Eye (tissue), 1 donor: ENCODE data around the gene DCANP1.

ENCODE experiments used
- DNase-seq: peaks from one replicate; pipeline ENCODE4 v3.0.0-alpha.2; 2015

DCANP1 gene

DNA sequence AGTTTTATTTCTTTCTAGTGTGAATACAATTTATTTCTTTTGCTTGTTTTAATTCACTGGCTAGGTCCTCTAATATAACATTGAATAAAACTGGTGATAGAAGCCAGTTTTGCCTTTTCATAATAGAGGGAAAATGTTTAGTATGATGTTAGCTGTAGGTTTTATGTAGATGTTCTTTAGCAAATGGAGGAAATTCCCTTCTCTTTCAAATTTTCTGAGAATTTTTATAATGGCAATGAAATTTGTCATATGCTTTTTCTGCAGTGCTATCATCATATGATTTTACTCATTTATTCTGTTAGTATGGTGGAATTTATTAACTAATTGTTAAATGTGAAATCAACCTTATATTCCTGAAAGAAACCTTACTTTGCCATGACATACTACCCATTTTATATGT is 30.1 kb downstream of the DCANP1 start:
- DNase-seq: no peak

- no peak for DNase-seq
Observed at GRCh38 chr5:135405082-135405481, 42.1 kb downstream of the DCANP1 start.

DNA sequence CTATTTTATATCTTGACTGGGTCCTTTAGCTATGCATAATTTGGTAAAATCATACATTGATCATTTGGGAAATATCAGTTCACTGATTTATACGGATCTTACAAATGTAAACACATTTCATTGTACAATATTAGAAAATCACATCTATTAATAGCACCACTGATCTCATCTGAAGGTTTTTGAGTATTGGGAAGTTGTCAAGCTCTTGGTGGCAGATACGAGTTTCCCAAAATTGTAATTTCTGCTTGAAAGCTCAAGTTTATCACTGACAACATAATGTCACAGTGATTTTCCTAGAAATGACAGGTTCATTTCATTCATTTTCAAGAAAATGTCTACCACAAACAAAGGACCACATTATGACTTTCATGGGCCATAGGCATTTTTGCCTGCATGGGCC is 45.1 kb downstream of the DCANP1 start:
- peak; percentile 16 for DNase-seq

DNA sequence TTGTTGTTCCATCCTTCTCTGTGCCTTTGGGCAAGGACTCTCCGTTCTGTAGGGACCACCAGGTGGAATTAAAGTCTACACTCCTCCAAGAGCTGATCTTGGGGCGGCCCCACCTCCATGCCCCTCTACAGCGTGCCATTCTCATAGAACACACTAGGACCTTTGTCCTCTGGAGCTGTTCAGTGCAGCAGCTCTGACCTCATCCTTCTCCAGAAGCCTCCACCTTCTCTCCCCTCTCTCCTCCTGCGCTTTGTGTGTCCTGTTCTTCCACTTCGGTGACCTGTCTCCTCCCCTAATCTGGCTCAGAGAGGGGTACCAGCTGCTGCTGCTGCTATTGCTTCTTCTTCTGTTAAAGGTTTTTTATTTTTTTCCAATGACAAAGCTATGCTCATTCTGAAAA is 46.3 kb downstream of the DCANP1 start:
- DNase-seq: peak; percentile 92

GRCh38 chr5:135399794-135400542 is 47.2 kb downstream of the DCANP1 start:
- DNase-seq: peak; percentile 65

- DNase-seq: peak; percentile 95
Observed at GRCh38 chr5:135398855-135399793, 48.0 kb downstream of the DCANP1 start, which contains the start of gene MACROH2A1. TSS of gene MACROH2A1 (minus strand) at chr5:135399231. CDS start at chr5:135389093, 10,138 bp downstream.

DNA sequence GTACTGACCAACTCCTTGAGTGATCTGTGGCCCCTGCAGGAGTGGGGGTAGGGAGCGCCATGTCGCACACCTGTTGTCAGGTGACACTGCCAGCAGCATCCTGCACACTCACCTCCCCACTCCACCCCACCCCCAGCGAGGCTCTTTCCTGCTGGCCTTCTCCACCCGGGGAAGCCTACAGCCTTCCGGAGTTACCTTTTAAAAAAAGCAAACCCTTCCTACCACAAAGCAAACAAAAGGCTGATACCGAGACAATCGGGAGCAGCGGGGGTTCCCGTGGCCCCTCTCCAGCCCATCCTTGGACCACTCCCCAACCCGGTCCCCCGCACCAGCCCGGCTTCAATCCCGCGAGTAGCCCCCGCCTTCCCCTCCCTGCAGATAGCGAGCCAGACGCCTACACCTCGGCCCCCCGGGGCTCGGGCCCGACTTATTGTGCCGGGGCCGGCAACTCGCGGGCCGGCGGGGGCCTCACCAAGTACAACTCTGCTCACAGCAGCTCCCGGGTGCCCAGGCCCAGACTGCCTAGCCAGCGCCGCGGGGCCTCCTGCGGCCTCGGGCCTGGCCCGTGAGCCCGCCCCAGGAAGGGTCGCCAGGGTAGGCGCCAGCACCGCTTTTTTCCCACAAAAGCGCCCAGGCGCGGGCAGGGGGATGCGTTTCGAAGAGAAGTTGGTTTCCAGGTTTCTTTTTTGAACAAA is 48.8 kb downstream of the DCANP1 start:
- peak; percentile 69 for DNase-seq

GRCh38 chr5:135397084-135397483 is 50.1 kb downstream of the DCANP1 start:
- no peak for DNase-seq

GRCh38 chr5:135396459-135397055 is 50.6 kb downstream of the DCANP1 start:
- no peak for DNase-seq

DNA sequence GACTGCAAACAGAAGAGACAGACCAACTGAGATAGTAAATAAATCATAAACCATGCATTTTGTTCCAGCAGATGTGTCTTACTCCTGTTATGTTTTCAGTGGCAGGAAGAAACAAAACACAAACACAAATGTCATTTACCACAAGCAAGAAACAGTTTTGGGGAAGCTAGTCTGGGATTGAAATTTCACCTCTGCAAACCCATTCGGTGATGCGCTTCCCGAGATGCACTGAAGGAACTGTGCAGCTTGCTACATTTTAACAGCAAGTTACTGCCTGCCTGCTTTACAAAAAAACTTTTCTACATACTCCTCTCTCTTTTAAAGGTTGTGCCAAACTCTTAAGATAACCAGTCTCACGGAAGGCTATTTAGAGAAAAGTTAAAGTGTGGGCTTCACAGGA is 51.3 kb downstream of the DCANP1 start:
- DNase-seq: no peak

GRCh38 chr5:135395451-135395850 is 51.7 kb downstream of the DCANP1 start:
- peak; percentile 67 for DNase-seq
